Mucosa of descending colon (tissue), 3 donors: Measurements from ENCODE around the gene ERI2. TPM values are rescaled to one million over a fixed set of nuclear protein-coding genes. Genes with fewer than 3 reads are reported as not detected.

Source experiments
- ATAC-seq: fragments of 200-7000 bp; cut with Tn5 transposase; one replicate; pipeline ENCODE4 v1.9.1; 2020; ENCODE audit warnings: mild to moderate bottlenecking, moderate library complexity
- DNase-seq, 3 donors: peaks; one replicate each; pipeline ENCODE4 v3.0.0-alpha.2; 2020
- H3K36me3 ChIP-seq: fragments of 200-600 bp; one replicate; pipeline ENCODE4 v1.8.0; 2021; ENCODE audit warnings: low read depth, mild to moderate bottlenecking
- H3K4me1 ChIP-seq: fragments of 200-600 bp; one replicate; pipeline ENCODE4 v1.8.0; 2021; ENCODE audit warnings: low read depth, mild to moderate bottlenecking
- H3K4me3 ChIP-seq: fragments of 200-600 bp; one replicate; pipeline ENCODE4 v1.8.0; 2021; ENCODE audit warnings: mild to moderate bottlenecking
- H3K9me3 ChIP-seq: fragments of 200-600 bp; one replicate; pipeline ENCODE4 v1.8.0; 2021; ENCODE audit warnings: mild to moderate bottlenecking
- intact Hi-C, 2 donors: fragments of 100-400 bp; cut with DNase I in 1 of 2; cut with micrococcal nuclease in 1 of 2; formaldehyde crosslinking; loops; one replicate each; pipeline versions ENCODE4 v1.11.0 to v1.11.1; 2022; cut with DNase I, micrococcal nuclease
- total RNA-seq, 3 donors: library from RNA; stranded (reverse); fragmentation: NEBNext Ultra II Directional in 2 of 3; extraction: Animal tissue kit (Norgen Biotek cat#: 25700) in 2 of 3; gene quantifications; one replicate each; pipeline versions ENCODE4 v1.2.1 to v1.2.4, GENCODE V29; 2021 to 2023
- TF ChIP-seq, protein P1 (sequence below): fragments of 200-600 bp; IDR thresholded peaks from one replicate; pipeline ENCODE4 v1.8.0; 2022; ENCODE audit warnings: antibody characterized with exemption, mild to moderate bottlenecking
- donor health status: DM: no; HTN: no; CAD: no; lungs with moderate emphysema.
- donor health status: DM: no; HTN: no; CAD: no.
- donor health status: DM: no; HTN: yes; CAD: no.

The ERI2 gene
- total RNA-seq, 3 donors from 2014 or later, result 16.2 to 30.3 (median 30.2) TPM

DNA sequence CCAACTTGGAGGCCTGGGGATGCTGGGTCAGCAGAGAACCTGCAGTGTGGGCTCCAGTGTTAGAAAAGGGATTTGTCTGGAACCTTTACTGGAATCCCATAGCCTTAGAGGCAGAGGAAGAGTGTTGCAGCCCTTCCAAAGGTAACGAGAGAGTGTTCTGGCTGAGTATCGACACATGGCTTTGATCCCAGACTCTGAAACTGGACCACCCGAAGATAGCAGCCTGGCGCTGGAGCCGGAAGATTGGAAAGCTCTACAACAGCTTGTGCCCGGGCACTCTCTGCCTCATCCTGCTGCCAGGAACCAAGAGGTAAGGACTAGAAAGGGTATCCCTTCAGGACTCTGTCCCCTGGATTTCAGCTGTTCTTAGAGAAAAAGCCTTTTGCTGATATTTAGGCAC lies 39.8 kb upstream of the ERI2 start:
- ATAC-seq, result no peak

DNA sequence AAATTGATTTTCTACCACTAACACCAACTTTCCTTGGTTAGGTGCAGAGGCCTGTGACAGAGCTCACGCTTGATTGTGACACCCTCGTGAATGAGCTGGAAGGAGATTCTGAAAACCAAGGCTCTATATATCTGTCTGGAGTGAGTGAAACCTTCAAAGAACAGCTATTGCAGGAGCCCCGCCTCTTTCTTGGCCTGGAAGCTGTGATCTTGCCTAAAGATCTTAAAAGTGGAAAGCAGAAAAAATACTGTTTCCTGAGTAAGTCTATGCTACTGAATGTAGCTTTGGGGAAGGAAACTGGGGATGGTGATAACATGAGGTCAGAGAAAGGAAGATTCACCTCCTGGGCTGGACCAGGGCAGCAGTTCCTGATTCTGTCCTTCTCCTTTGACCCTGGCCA lies 38.3 kb upstream of the ERI2 start:
- intact Hi-C loops, result no loop called here
- ATAC-seq, result no peak

More for the DNA sequence above, 39.8 kb upstream of the ERI2 start:
- DNase-seq, result no peak
- Histone ChIP-seq H3K36me3 (no peaks in the 10 kb centered on the region), H3K4me3 (no peak overlapping the region), H3K9me3 (no peaks in the 10 kb centered on the region), H3K4me1 (no peaks in the 10 kb centered on the region)
- TF ChIP-seq, protein P1, sequence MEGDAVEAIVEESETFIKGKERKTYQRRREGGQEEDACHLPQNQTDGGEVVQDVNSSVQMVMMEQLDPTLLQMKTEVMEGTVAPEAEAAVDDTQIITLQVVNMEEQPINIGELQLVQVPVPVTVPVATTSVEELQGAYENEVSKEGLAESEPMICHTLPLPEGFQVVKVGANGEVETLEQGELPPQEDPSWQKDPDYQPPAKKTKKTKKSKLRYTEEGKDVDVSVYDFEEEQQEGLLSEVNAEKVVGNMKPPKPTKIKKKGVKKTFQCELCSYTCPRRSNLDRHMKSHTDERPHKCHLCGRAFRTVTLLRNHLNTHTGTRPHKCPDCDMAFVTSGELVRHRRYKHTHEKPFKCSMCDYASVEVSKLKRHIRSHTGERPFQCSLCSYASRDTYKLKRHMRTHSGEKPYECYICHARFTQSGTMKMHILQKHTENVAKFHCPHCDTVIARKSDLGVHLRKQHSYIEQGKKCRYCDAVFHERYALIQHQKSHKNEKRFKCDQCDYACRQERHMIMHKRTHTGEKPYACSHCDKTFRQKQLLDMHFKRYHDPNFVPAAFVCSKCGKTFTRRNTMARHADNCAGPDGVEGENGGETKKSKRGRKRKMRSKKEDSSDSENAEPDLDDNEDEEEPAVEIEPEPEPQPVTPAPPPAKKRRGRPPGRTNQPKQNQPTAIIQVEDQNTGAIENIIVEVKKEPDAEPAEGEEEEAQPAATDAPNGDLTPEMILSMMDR, result no peak
- intact Hi-C loops, result loop anchor here in 1 of 2 donors (5.0 kb wide), 1 partner anchor 241 kb away; no protein-coding TSS in a partner anchor

DNA sequence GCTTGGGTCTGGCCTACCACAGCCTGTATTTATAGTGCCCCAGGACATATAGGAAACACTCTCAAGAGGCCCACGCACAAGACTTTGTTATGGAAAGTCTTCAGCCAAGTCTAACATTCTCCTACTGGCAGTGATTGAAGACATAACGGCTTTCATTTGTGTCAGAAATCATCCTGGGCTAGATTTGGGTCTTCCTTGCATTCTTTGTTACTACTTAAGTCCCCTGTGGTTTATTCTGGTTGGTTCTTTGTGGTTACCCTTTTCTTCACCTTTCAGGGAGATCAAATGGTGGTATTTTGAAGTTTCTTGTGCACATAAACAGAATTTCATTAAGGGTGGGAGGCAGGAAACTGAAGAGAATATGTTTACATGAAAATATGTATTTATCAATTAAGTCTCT lies 37.8 kb upstream of the ERI2 start:
- no peak for DNase-seq
- Histone ChIP-seq H3K4me1 (no peaks in the 10 kb centered on the region), H3K36me3 (no peaks in the 10 kb centered on the region), H3K9me3 (no peaks in the 10 kb centered on the region), H3K4me3 (no peak overlapping the region)
- intact Hi-C loops, result no loop called here
- TF ChIP-seq, protein P1, result no peak
- no peak for ATAC-seq

More for the DNA sequence above, 38.3 kb upstream of the ERI2 start:
- H3K4me3 ChIP-seq, result no peak overlapping the region
- H3K4me1 ChIP-seq, result no peaks in the 10 kb centered on the region
- H3K9me3 ChIP-seq, result no peaks in the 10 kb centered on the region
- no peak for DNase-seq
- no peaks in the 10 kb centered on the region for H3K36me3 ChIP-seq
- TF ChIP-seq, protein P1, result no peak

DNA sequence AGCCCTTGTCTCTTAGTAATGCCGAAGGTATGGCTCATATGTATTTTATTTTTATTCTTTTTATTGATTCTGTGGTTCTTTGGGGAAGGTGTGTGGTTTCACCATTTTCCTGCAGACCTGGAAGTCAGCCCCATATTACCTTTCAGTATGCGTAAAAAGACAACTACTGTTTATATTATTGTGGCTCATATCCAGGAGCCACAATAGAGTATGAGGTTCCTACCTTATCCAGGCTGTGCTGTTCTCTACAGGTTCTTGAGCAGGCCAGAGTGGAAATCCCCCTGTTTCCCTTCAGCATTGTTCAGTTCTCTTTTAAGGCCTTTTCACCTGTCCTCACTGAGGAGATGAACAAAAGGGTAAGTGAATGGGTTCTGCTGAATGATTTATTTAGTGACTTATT lies 33.2 kb upstream of the ERI2 start:
- DNase-seq, result no peak
- Histone ChIP-seq H3K36me3 (no peaks in the 10 kb centered on the region), H3K4me3 (no peak overlapping the region), H3K4me1 (no peaks in the 10 kb centered on the region), H3K9me3 (peaks cover 6% of the 10 kb centered on the region)
- ATAC-seq, result no peak
- intact Hi-C loops, result no loop called here
- TF ChIP-seq, protein P1, result no peak

DNA sequence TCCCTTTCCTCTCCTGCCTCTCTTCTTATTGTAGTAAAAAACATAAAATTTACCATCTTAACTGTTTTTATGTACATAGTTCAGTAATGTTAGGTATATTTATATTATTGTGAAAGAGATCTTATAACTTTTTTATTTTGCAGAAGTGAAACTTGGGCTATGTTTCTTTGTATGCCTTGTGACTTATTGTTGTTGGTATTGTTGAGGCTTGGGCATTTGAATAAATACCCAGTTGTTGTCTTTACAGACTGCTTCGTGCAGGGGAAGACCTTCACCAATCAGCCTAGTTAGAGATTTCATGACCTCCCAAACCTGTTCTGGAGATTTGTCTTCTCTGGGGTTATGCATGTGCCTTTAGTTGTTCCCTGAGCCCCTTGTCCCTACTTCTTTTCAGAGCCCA lies 32.0 kb upstream of the ERI2 start:
- no peak overlapping the region for H3K4me3 ChIP-seq
- no peaks in the 10 kb centered on the region for H3K4me1 ChIP-seq
- DNase-seq, result no peak
- H3K36me3 ChIP-seq, result no peaks in the 10 kb centered on the region
- H3K9me3 ChIP-seq, result peaks cover 6% of the 10 kb centered on the region
- no peak for ATAC-seq
- intact Hi-C loops, result no loop called here
- TF ChIP-seq, protein P1, result no peak

DNA sequence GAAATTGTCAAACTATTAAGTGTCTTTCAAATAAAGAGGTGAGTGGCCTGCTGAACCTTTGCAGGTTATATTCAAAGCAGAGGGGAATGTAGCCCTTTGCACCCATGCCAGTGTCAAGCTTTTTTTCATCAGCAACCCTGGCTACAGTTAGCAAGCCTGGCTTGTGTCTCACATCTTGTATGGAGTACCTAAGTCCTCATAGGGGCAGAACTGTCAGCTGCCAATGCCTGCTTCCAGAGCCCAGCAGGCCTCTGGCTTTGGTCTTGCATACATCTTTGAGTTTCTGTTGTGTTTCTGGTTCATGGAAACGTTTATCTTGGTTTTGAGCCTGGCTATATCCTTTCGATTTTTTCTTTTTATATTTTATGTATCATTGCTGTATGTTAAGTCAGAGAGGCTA lies 26.8 kb upstream of the ERI2 start:
- H3K36me3 ChIP-seq, result no peaks in the 10 kb centered on the region
- no peak for ATAC-seq
- intact Hi-C loops, result no loop called here

More for the DNA sequence above, 26.8 kb upstream of the ERI2 start:
- Histone ChIP-seq H3K4me1 (no peaks in the 10 kb centered on the region), H3K9me3 (peaks cover 6% of the 10 kb centered on the region), H3K4me3 (no peak overlapping the region)
- no peak for DNase-seq
- TF ChIP-seq, protein P1, result no peak
